RWPE2 (cell line): ENCODE results near the gene KRTAP2-4.
"Not testable (repeated sequence)": the region's sequence is repeated elsewhere in the genome, so short reads cannot be mapped to it uniquely, and the experiment has no call there.

Source experiments
- ATAC-seq: fragments of 200-7000 bp; cut with Tn5 transposase; 3 replicates; pipeline ENCODE4 v1.9.1; 2021; ENCODE audit warnings: low read depth
- DNase-seq: peaks from one replicate; pipeline ENCODE4 v3.0.0-alpha.2; 2020; ENCODE audit warnings: low spot score
- H3K27ac ChIP-seq: fragments of 450-650 bp; 2 replicates; pipeline ENCODE4 v1.5.1; 2017; ENCODE audit warnings: mild to moderate bottlenecking; ENCODE audit not compliant: poor library complexity, severe bottlenecking
- H3K27me3 ChIP-seq: fragments of 250-450 bp; sonication (Bioruptor Pico); 2 replicates; pipeline ENCODE4 v1.5.1; 2021; ENCODE audit warnings: mild to moderate bottlenecking, moderate library complexity; ENCODE audit not compliant: insufficient read depth, poor library complexity, severe bottlenecking
- H3K36me3 ChIP-seq: fragments of 250-450 bp; sonication (Bioruptor Pico); 2 replicates; pipeline ENCODE4 v1.5.1; 2020; ENCODE audit warnings: low read depth, mild to moderate bottlenecking, moderate library complexity
- H3K4me1 ChIP-seq: fragments of 250-450 bp; sonication (Bioruptor Pico); 2 replicates; pipeline ENCODE4 v1.5.1; 2021; ENCODE audit warnings: mild to moderate bottlenecking, moderate library complexity; ENCODE audit not compliant: insufficient read depth, poor library complexity, severe bottlenecking
- H3K4me3 ChIP-seq: fragments of 250-450 bp; sonication (Bioruptor Pico); 2 replicates; pipeline ENCODE4 v1.5.1; 2021; ENCODE audit warnings: mild to moderate bottlenecking, moderate library complexity; ENCODE audit not compliant: severe bottlenecking
- H3K9me3 ChIP-seq: fragments of 250-450 bp; sonication (Bioruptor Pico); 2 replicates; pipeline ENCODE4 v1.5.1; 2021; ENCODE audit warnings: mild to moderate bottlenecking, moderate library complexity; ENCODE audit not compliant: severe bottlenecking
- CTCF ChIP-seq: fragments of 450-650 bp; IDR thresholded peaks from one replicate; pipeline ENCODE4 v1.5.1; 2017; ENCODE audit warnings: mild to moderate bottlenecking, moderate library complexity; ENCODE audit not compliant: poor library complexity, severe bottlenecking

The KRTAP2-4 gene

DNA sequence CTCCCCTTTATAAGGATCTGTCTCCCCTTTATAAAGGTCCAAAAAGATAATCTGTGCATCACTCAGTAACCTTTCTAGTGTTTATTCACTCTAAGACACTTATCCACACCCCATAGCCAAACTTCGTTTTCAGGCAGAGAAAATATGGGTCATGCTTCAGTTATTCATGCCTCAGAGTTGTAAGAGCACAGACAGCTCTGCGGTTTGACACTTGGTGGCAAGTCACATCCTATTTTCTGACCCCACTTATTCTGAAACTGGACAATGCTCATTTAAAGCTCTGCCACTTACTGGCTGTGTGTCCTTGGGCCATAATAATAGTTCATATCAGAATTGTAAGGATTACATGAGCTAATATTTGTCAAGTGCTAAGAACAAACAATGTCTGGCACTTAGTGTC is 16.6 kb downstream of the KRTAP2-4 start:
- H3K27me3 ChIP-seq, result no peaks in the 10 kb centered on the region
- H3K9me3 ChIP-seq, result peaks cover 2% of the 10 kb centered on the region
- ATAC-seq (0 out of 3 replicates have a peak, but pooled peaks have one; percentile 42), DNase-seq (no peak)
- H3K4me1 ChIP-seq, result peaks cover 13% of the 10 kb centered on the region
- no peak overlapping the region for H3K4me3 ChIP-seq
- peak overlapping the region; percentile 55 for H3K27ac ChIP-seq
- H3K36me3 ChIP-seq, result no peaks in the 10 kb centered on the region
- TF ChIP-seq CTCF, result no peak

DNA sequence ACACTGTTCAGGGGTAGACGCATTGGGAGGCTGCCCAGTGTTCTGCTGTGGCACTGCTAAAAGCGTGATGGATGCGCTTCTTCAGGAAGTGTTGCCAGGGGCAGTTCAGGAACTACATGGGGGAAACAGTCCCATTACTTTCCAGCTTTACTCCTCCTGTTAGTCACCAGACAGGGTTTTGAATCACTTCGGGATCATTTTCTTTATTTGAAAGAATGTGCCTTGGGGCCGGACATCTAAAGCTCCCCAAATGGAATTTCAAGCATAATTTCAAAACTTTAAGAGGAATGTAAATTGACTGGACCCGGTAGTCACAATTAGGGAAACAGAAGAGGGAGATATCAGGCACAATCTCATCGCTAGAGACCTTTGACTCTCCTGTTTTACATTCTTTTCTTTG is 17.2 kb downstream of the KRTAP2-4 start:
- no peaks in the 10 kb centered on the region for H3K36me3 ChIP-seq
- H3K27me3 ChIP-seq, result no peaks in the 10 kb centered on the region
- peak; percentile 53; the same call in 2 of the 3 replicates for ATAC-seq
- H3K9me3 ChIP-seq, result peaks cover 2% of the 10 kb centered on the region
- no peak for TF ChIP-seq CTCF
- DNase-seq, result no peak
- peaks cover 15% of the 10 kb centered on the region for H3K4me1 ChIP-seq
- peak overlapping the region; percentile 55 for H3K27ac ChIP-seq
- no peak overlapping the region for H3K4me3 ChIP-seq

DNA sequence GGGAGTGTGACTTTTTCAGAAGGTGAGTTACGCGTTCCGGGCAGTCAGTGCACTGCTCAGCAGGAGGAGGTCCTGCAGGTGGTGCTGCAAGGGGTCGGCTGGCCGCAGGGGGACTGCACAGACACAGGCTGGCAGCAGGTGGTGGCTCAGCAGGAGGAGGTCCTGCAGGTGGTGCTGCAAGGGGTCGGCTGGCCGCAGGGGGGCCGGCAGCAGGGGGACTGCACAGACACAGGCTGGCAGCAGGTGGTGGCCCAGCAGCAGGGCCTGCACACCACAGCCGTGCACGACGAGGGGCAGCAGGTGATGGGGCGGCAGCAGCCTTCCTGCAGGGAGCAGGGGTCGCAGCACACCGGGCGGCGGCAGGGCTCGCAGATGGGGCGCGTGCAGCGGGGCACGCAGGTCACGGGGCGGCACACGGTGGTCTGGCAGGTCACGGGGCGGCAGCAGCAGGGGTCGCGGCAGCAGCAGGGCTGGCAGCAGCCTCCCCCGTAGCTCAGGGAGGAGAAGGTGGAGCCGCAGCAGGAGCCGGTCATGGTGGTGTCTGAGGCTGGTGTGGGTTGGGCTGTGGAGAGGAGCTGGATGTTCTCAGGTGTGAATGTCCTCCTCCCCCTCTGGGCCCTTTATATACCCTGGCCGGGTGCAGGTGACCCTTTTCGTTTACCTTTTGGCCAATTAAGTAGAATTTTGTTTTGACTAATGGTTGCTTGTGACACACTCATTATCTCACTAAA is 18.8 kb downstream of the KRTAP2-4 start, which contains the start of gene KRTAP2-1:
KRTAP2-1 (minus strand) TSS at position 582 of the 731 bp plus-strand sequence; CDS start at position 533, 49 bp downstream.
- H3K4me3 ChIP-seq, H3K9me3 ChIP-seq, H3K27me3 ChIP-seq, ATAC-seq, DNase-seq, H3K36me3 ChIP-seq: not testable (repeated sequence)
- H3K27ac ChIP-seq, result peak within 1 kb of the TSS; percentile 55
- H3K4me1 ChIP-seq, result peaks cover 15% of the 10 kb centered on the region

- H3K9me3 ChIP-seq, result no peaks in the 10 kb centered on the region
- H3K27ac ChIP-seq, result no peak overlapping the region
- no peak for TF ChIP-seq CTCF
- H3K4me1 ChIP-seq, result peaks cover 3% of the 10 kb centered on the region
- no peaks in the 10 kb centered on the region for H3K36me3 ChIP-seq
- no peak for ATAC-seq
- H3K4me3 ChIP-seq, result no peak overlapping the region
- DNase-seq, result no peak
- H3K27me3 ChIP-seq, result no peaks in the 10 kb centered on the region
Measured at GRCh38 chr17:41042953-41043352, 22.7 kb downstream of the KRTAP2-4 start.

- not testable (repeated sequence) for H3K9me3 ChIP-seq, ATAC-seq, H3K4me1 ChIP-seq, H3K27me3 ChIP-seq, H3K4me3 ChIP-seq, DNase-seq, H3K27ac ChIP-seq, H3K36me3 ChIP-seq
Measured at GRCh38 chr17:41040783-41041571, 24.7 kb downstream of the KRTAP2-4 start, which contains the start of gene KRTAP1-1. Gene KRTAP1-1, minus strand, starts transcription at chr17:41041450. Its CDS starts 53 bp downstream, at chr17:41041397.
